Measurements from ENCODE around the gene APOBEC4. TPM values are rescaled to one million over a fixed set of nuclear protein-coding genes. Genes with fewer than 3 reads are reported as not detected.

The APOBEC4 gene
- total and polyA plus RNA-seq, 2 of the 13 experiments (the other 11 are each of a cell fraction or from before 2014, with no cell fraction given): not detected

DNA sequence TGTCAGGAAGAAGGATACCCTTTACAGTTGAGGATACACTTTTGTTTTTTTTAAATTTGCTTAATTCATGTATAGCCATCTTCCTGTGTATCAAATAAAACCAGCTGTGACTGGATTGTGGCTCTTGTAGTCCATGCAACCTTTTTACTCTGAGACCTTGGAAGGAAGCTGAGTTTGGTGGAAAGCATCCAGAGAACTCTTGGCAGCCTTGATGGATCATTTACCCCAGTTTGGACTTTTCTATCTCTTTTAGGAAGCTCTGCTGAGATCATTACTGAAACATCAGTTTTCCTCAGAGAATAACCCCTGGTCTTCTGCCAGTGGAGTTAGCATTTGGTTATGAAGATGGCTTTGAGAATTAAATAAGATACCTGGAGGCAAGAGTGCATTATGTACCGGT lies 21.2 kb upstream of the APOBEC4 start:
- H3K27ac ChIP-seq (ENCODE audit: extremely low read length, insufficient read depth, low read length): no peak overlapping the region
- 93% methylated on average over 1 of the region's 1 CpG for WGBS (ENCODE audit: low lambda C conversion rate)
- peaks cover 20% of the 10 kb centered on the region for H3K4me1 ChIP-seq (ENCODE audit: insufficient read depth, low read length)
- H3K4me3 ChIP-seq (replicated peaks in 1 of 3; ENCODE audit: insufficient read depth in 1 of 3, low read depth in 2 of 3, low read length in 3 of 3): no peak overlapping the region
- no peaks in the 10 kb centered on the region for H4K20me1 ChIP-seq (ENCODE audit: insufficient read depth, low read length)
- no peak for TF ChIP-seq NFYB (CRISPR knock-in tag; IDR thresholded peaks at IDR 0.05)
- no peak for TF ChIP-seq JDP2 (CRISPR knock-in tag; IDR thresholded peaks at IDR 0.05; ENCODE audit: borderline replicate concordance)
- TF ChIP-seq ARNTL (CRISPR knock-in tag; IDR thresholded peaks at IDR 0.05): no peak
- TF ChIP-seq, protein P1, sequence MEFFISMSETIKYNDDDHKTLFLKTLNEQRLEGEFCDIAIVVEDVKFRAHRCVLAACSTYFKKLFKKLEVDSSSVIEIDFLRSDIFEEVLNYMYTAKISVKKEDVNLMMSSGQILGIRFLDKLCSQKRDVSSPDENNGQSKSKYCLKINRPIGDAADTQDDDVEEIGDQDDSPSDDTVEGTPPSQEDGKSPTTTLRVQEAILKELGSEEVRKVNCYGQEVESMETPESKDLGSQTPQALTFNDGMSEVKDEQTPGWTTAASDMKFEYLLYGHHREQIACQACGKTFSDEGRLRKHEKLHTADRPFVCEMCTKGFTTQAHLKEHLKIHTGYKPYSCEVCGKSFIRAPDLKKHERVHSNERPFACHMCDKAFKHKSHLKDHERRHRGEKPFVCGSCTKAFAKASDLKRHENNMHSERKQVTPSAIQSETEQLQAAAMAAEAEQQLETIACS (CRISPR knock-in tag; IDR thresholded peaks at IDR 0.05): no peak
- no peak for TF ChIP-seq ZNF782 (CRISPR knock-in tag; IDR thresholded peaks at IDR 0.05; ENCODE audit: borderline replicate concordance)
- no peak for TF ChIP-seq SMYD3 (CRISPR knock-in tag; IDR thresholded peaks at IDR 0.05)
- TF ChIP-seq, protein P2, sequence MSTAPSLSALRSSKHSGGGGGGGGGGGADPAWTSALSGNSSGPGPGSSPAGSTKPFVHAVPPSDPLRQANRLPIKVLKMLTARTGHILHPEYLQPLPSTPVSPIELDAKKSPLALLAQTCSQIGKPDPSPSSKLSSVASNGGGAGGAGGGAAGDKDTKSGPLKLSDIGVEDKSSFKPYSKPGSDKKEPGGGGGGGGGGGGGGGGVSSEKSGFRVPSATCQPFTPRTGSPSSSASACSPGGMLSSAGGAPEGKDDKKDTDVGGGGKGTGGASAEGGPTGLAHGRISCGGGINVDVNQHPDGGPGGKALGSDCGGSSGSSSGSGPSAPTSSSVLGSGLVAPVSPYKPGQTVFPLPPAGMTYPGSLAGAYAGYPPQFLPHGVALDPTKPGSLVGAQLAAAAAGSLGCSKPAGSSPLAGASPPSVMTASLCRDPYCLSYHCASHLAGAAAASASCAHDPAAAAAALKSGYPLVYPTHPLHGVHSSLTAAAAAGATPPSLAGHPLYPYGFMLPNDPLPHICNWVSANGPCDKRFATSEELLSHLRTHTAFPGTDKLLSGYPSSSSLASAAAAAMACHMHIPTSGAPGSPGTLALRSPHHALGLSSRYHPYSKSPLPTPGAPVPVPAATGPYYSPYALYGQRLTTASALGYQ (CRISPR knock-in tag; IDR thresholded peaks at IDR 0.05): no peak
- TF ChIP-seq ZBTB3 (CRISPR knock-in tag; IDR thresholded peaks at IDR 0.05; ENCODE audit: borderline replicate concordance, low read depth): no peak
- TF ChIP-seq CHCHD3 (CRISPR knock-in tag; IDR thresholded peaks at IDR 0.05): no peak
- no peak for TF ChIP-seq FOXC1 (CRISPR knock-in tag; IDR thresholded peaks at IDR 0.05; ENCODE audit: borderline replicate concordance)
- TF ChIP-seq SMARCC2 (IDR thresholded peaks at IDR 0.05): no peak
- no peak for TF ChIP-seq RFX1 (IDR thresholded peaks at IDR 0.05)
- TF ChIP-seq, protein P3, sequence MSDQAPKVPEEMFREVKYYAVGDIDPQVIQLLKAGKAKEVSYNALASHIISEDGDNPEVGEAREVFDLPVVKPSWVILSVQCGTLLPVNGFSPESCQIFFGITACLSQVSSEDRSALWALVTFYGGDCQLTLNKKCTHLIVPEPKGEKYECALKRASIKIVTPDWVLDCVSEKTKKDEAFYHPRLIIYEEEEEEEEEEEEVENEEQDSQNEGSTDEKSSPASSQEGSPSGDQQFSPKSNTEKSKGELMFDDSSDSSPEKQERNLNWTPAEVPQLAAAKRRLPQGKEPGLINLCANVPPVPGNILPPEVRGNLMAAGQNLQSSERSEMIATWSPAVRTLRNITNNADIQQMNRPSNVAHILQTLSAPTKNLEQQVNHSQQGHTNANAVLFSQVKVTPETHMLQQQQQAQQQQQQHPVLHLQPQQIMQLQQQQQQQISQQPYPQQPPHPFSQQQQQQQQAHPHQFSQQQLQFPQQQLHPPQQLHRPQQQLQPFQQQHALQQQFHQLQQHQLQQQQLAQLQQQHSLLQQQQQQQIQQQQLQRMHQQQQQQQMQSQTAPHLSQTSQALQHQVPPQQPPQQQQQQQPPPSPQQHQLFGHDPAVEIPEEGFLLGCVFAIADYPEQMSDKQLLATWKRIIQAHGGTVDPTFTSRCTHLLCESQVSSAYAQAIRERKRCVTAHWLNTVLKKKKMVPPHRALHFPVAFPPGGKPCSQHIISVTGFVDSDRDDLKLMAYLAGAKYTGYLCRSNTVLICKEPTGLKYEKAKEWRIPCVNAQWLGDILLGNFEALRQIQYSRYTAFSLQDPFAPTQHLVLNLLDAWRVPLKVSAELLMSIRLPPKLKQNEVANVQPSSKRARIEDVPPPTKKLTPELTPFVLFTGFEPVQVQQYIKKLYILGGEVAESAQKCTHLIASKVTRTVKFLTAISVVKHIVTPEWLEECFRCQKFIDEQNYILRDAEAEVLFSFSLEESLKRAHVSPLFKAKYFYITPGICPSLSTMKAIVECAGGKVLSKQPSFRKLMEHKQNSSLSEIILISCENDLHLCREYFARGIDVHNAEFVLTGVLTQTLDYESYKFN (CRISPR knock-in tag; conservative IDR thresholded peaks at IDR 0.05): no peak
- no peak for TF ChIP-seq TCF7L2 (IDR thresholded peaks at IDR 0.05; ENCODE audit: low read depth, low read length)
- no peak for TF ChIP-seq SOX13 (IDR thresholded peaks at IDR 0.05)
- TF ChIP-seq SOX13 (CRISPR knock-in tag; conservative IDR thresholded peaks at IDR 0.05 in 1 of 2, IDR thresholded peaks at IDR 0.05 in 1 of 2): no peak
- no peak for TF ChIP-seq BHLHE40 (IDR thresholded peaks at IDR 0.05; ENCODE audit: low read length)
- no peak for TF ChIP-seq RBFOX2 (IDR thresholded peaks at IDR 0.05; ENCODE audit: low read depth, low read length)
- TF ChIP-seq ZNF644 (CRISPR knock-in tag; IDR thresholded peaks at IDR 0.05; ENCODE audit: low read depth): no peak
- no peak for TF ChIP-seq MBNL3 (CRISPR knock-in tag; conservative IDR thresholded peaks at IDR 0.05)
- TF ChIP-seq ZNF629 (CRISPR knock-in tag; conservative IDR thresholded peaks at IDR 0.05): no peak
- ChIA-PET POLR2A (no interaction called here), CTCF (ENCODE audit: low intra/inter-chr PET ratio, low total read pairs) (no interaction called here)
- H3K9me3 ChIP-seq (ENCODE audit: low read length): no peaks in the 10 kb centered on the region
- DNase-seq (ENCODE audit: low spot score) (no peak), FAIRE-seq (no peak), ATAC-seq (no peak)
- no peaks in the 10 kb centered on the region for H3K27me3 ChIP-seq (ENCODE audit: control insufficient read depth in 1 of 2, insufficient read depth in 2 of 2, low read length in 2 of 2)
- intact Hi-C loops (cut with micrococcal nuclease; ENCODE audit: unreplicated experiment) (no loop called here), in situ Hi-C loops (cut with HindIII; ENCODE audit: extremely low pct_ligation_motif_present, low pct_unique_long_range_greater_than_20kb) (no loop called here)
- H3K9ac ChIP-seq (ENCODE audit: insufficient read depth, low read depth, low read length): no peak overlapping the region
- no peaks in the 10 kb centered on the region for H3K36me3 ChIP-seq (replicated peaks in 1 of 2; ENCODE audit: control insufficient read depth in 1 of 2, insufficient read depth in 2 of 2, low read length in 2 of 2)
- no peak overlapping the region for H2AFZ ChIP-seq (ENCODE audit: low read length)
- H3K4me2 ChIP-seq (ENCODE audit: low read depth, low read length): no peak overlapping the region
- no TSS peak for BruUV-seq (replicated peaks)
- H3K79me2 ChIP-seq (ENCODE audit: insufficient read depth, low read length): no peaks in the 10 kb centered on the region
